Panc1 (cell line): ENCODE data around the gene ETNK2. TPM values are rescaled to one million over a fixed set of nuclear protein-coding genes. Genes with fewer than 3 reads are reported as not detected.

ENCODE experiments used
- ATAC-seq: fragments of 200-7000 bp; cut with Tn5 transposase; 2 replicates; pipeline ENCODE4 v1.9.1; 2020; ENCODE audit warnings: mild to moderate bottlenecking, moderate library complexity
- BruUV-seq: library from RNA; stranded (reverse); fragments of 400-500 nt; replicated peaks from 2 replicates; lab custom pipeline; 2021; lab: Mats Ljungman, UMichigan
- CTCF ChIA-PET: fragments of 300-600 bp; sonication (Branson Sonifier 250); formaldehyde crosslinking; loops from one replicate; lab custom pipeline; 2022; ENCODE audit warnings: antibody characterized with exemption; lab: Charles Lee
- POLR2A ChIA-PET: fragments of 300-600 bp; sonication (Branson Sonifier 250); formaldehyde crosslinking; loops from one replicate; lab custom pipeline; 2022; ENCODE audit warnings: antibody characterized with exemption; lab: Charles Lee
- DNase-seq: peaks from one replicate; pipeline ENCODE4 v3.0.0-alpha.2; 2010; ENCODE audit warnings: low read depth, low spot score
- H3K27ac ChIP-seq: 2 replicates; pipeline ENCODE4 v1.5.1; 2011; ENCODE audit warnings: mild to moderate bottlenecking, low read length, inconsistent platforms
- H3K27me3 ChIP-seq: fragments of 200-500 bp; sonication (Bioruptor generic); 2 replicates; pipeline ENCODE4 v1.6.0; 2014; ENCODE audit warnings: low read length, inconsistent platforms; ENCODE audit not compliant: control insufficient read depth, insufficient read depth
- H3K36me3 ChIP-seq: fragments of 200-500 bp; sonication (Bioruptor generic); 2 replicates; pipeline ENCODE4 v1.5.1; 2014; ENCODE audit warnings: inconsistent platforms, mild to moderate bottlenecking, low read length, moderate library complexity; ENCODE audit not compliant: control insufficient read depth, insufficient read depth
- H3K4me1 ChIP-seq: 2 replicates; pipeline ENCODE4 v1.5.1; 2011; ENCODE audit warnings: inconsistent platforms, mild to moderate bottlenecking, low read length, moderate library complexity; ENCODE audit not compliant: control insufficient read depth, insufficient read depth
- H3K4me3 ChIP-seq, 2 experiments: 2 replicates each; pipeline ENCODE4 v1.5.1; 2011 to 2012; ENCODE audit warnings: low read depth in 2 of 2, low read length in 2 of 2, mild to moderate bottlenecking in 2 of 2, inconsistent platforms in 1 of 2, moderate library complexity in 1 of 2
- H3K9me3 ChIP-seq: fragments of 200-500 bp; sonication (Bioruptor generic); 2 replicates; pipeline ENCODE4 v1.5.1; 2014; ENCODE audit warnings: low read depth, mild to moderate bottlenecking, inconsistent platforms, low read length, moderate library complexity; ENCODE audit not compliant: control insufficient read depth, insufficient read depth
- CTCF ChIP-seq: fragments of 450-650 bp; IDR thresholded peaks from 2 replicates; pipeline ENCODE4 v1.5.1; 2017; ENCODE audit warnings: mild to moderate bottlenecking
- POLR2AphosphoS5 ChIP-seq: IDR thresholded peaks from 2 replicates; pipeline ENCODE4 v1.6.1; 2012; ENCODE audit warnings: mild to moderate bottlenecking, low read depth, low read length, moderate library complexity
- REST ChIP-seq, 2 experiments: IDR thresholded peaks; 2 replicates each; pipeline ENCODE4 v1.6.1; 2011 to 2012; ENCODE audit warnings: low read depth in 2 of 2, control low read depth in 1 of 2, low read length in 1 of 2, mild to moderate bottlenecking in 1 of 2, moderate library complexity in 1 of 2; ENCODE audit not compliant: insufficient read depth in 1 of 2
- SIN3A ChIP-seq: IDR thresholded peaks from 2 replicates; pipeline ENCODE4 v1.6.1; 2012; ENCODE audit warnings: low read depth, mild to moderate bottlenecking, low read length, moderate library complexity, borderline replicate concordance; ENCODE audit not compliant: insufficient read depth
- TCF7L2 ChIP-seq: IDR thresholded peaks from 2 replicates; pipeline ENCODE4 v1.6.1; 2011; ENCODE audit warnings: mild to moderate bottlenecking, low read depth, low read length, inconsistent platforms
- in situ Hi-C: cut with HindIII; loops from 2 replicates; pipeline ENCODE4 v1.10.0; 2016; ENCODE audit warnings: low sequenced_read_pairs, low pct_unique_long_range_greater_than_20kb
- intact Hi-C: fragments of 100-400 bp; cut with micrococcal nuclease; formaldehyde crosslinking; loops from one replicate; pipeline ENCODE4 v1.10.0; 2022; ENCODE audit not compliant: unreplicated experiment
- total RNA-seq: library from RNA; stranded (reverse); gene quantifications from one replicate; pipeline ENCODE4 v1.2.1, GENCODE V29; 2021; ENCODE audit not compliant: unreplicated experiment

Gene ETNK2
- total RNA-seq, 1 experiment from 2014 or later = 6.7 TPM

GRCh38 chr1:204149107-204149506, 2.7 kb downstream of the ETNK2 start:
- TF ChIP-seq TCF7L2 (no peak), POLR2AphosphoS5 (no peak), REST (IDR thresholded peaks at IDR 0.05; ENCODE audit: insufficient read depth in 1 of 2, low read depth in 2 of 2, low read length in 1 of 2) (no peak), CTCF (no peak), SIN3A (no peak)
- Histone ChIP-seq H3K9me3 (no peaks in the 10 kb centered on the region), H3K4me1 (no peaks in the 10 kb centered on the region), H3K27ac (no peak overlapping the region), H3K4me3 (no peak overlapping the region), H3K27me3 (no peaks in the 10 kb centered on the region; the same call in 1 of the 2 replicates), H3K36me3 (no peaks in the 10 kb centered on the region)
- ATAC-seq (no peak), DNase-seq (no peak)
- in situ Hi-C loops = loop anchor here (25.0 kb wide), 1 partner anchor 287 kb away; the partner anchor contains the start of gene SNRPE
- ChIA-PET CTCF (interaction anchor here (0.7 kb wide), 1 partner anchor 1139 kb away, joined by 4 read pairs; no protein-coding TSS in a partner anchor), POLR2A (interaction anchor here (0.6 kb wide), 1 partner anchor 338 kb away, joined by 3 read pairs; no protein-coding TSS in a partner anchor)
- intact Hi-C loops = no loop called here
- BruUV-seq = no TSS peak

DNA sequence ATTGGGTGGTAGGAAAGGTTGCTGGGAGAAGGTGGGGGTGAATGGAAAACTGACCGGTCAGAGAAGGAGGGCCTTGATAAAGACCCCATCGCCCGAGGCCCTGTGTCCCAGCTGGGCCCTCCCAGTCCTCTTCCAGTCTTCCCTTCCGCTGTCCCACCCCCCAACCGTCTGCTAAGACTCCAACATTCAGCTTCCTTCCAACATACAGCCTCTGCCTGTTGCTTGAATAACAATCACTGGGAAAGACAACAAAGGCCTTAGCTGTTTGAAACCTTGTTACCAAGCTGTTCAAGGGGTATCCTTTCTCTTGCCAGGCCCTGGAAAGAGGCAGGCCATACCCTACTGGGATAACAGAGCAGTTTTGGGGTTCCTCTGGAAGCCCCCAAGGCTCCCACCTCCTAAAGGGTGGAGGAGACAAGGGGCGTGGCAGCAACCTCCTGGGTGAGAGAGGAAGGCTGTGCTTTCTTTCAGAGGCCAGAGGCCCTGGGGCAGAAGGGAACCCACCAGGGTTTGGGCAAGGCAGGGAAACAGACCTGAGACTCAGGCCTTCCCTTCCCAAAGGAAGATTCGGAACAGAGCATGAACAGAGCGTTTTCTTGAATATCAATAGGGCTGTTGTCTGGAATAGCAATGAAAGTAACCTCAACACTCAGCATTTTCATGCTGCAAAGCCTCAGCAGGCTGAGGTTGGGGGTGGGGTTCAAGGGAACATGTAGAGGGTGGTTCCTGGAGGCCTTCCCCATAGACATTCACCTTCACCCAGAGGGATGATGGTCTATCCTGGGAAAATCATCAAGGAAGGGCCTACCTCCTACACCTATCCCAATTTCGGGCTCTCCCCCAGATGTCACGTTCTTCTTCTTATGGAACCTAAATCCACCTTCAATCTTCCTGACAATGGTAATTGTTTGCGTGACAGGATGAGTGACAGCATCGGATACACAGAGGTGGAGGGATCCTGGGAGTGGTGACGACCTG, 4.1 kb downstream of the ETNK2 start:
- intact Hi-C loops = no loop called here
- ATAC-seq = no peak
- no peaks in the 10 kb centered on the region for H3K4me1 ChIP-seq
- BruUV-seq = no TSS peak
- DNase-seq = no peak
- ChIA-PET CTCF (no interaction called here), POLR2A (no interaction called here)
- H3K4me3 ChIP-seq = no peak overlapping the region
- no peaks in the 10 kb centered on the region; the same call in 1 of the 2 replicates for H3K27me3 ChIP-seq
- H3K27ac ChIP-seq = no peak overlapping the region
- H3K9me3 ChIP-seq = no peaks in the 10 kb centered on the region
- no peaks in the 10 kb centered on the region for H3K36me3 ChIP-seq
- in situ Hi-C loops = loop anchor here (25.0 kb wide), 1 partner anchor 285 kb away; the partner anchor contains the start of gene SNRPE
- TF ChIP-seq REST (IDR thresholded peaks at IDR 0.05; ENCODE audit: insufficient read depth in 1 of 2, low read depth in 2 of 2, low read length in 1 of 2) = no peak
- no peak for TF ChIP-seq POLR2AphosphoS5
- TF ChIP-seq SIN3A = no peak
- TF ChIP-seq CTCF = no peak
- no peak for TF ChIP-seq TCF7L2
